Effector CD8-positive, alpha-beta T cell (primary cell): Measurements from ENCODE around the gene HMG20A.
"Not testable (repeated sequence)": the region's sequence is repeated elsewhere in the genome, so short reads cannot be mapped to it uniquely, and the experiment has no call there.

Experiments used
- DNase-seq: peaks from one replicate; lab custom pipeline; 2025; lab: John Stamatoyannopoulos, UW

HMG20A gene

GRCh38 chr15:77406846-77407245, 13.8 kb upstream of the HMG20A start:
- DNase-seq, result no peak

DNA sequence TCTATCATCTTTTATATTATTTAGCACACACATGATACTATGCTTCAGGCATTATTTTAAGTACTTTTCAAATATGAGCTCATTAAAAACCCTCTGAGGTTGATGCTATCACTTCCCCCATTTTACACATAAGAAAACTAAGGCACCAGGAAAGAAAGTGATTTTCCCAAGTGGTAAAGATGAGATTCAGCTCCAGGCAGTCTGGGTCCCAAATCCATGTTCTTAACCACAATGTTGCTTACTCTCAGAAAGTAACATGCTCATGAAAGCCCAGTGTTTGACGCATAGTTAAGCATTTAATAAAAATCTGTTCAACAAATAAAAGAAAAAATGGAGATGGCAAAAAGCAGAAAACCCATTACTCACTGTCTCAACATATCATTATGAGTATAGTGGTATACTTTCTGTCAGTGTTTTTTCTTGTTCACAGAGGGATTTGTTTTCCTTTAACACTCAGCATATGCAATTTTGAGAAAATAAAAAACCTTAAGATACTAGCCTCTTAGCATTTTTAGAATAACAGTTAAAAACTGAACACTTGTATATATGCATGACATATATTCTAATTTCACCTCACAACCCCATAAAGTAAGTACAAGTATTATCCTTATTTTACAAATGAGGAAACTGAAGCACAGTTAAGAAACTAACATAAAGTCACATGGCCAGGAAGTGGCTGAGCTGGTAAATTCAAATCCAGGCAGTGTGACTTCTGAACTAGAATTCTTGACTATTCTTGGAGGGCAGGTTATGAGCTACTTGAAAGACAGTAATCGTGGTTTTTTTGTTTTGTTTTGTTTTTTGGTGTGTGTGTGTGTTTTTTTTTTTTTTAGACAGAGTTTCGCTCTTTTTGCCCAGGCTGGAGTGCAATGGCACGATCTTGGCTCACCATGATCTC, 11.2 kb upstream of the HMG20A start:
- DNase-seq, result no peak

DNA sequence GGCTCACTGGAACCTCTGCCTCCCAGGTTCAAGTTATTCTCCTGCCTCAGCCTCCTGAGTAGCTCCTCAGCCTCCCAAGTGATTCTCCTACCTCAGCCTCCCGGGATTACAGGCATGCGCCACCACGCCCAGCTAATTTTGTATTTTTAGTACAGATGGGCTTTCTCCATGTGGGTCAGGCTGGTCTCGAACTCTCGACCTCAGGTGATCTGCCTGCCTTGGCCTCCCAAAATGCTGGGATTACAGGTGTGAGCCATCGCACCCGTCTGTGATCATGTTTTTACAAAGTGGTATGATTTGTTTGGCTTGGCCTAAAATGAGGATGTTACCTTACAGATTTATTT, 10.6 kb upstream of the HMG20A start:
- not testable (repeated sequence) for DNase-seq

DNA sequence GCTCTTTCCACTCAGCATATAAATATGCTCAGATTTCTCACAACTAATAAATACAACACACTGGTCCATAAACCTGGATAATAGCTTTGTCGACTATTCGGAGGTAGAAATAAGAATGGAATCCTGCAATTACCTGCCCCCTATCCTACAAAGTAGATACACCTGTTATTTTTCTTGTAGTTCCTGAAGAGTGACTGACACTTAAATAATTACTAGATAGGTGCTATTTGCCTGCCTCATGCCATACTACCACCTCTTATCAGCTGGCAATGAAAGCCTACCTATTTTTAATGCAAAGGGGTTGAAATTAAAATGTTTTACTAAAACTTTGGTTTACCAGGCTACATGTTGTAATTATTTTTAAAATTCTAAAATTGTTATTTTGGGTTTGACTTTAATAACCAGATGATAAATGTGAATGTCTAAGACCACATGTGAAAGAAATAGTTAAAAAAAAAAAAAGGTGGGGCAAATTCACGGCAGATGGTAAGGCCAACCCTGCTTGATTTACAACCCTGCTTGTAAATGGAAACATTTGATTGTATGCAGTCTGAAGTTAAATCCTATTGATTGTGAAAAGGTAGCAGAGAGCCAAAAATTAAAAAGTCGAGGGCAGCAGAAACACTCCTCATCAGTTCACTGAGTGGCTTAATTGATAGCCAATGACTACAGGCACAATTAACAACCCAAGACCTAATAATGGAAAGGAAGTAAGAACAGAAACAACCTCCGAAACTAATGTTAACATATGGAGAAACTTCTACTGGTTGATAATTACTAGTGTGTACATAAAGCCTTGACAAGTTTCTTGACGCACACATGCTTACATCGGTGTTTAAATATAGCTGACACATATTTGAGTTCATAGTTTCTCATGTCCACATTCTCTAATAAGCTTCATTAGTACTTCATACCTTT, 9.7 kb upstream of the HMG20A start:
- DNase-seq, result no peak

GRCh38 chr15:77411619-77411976, 9.1 kb upstream of the HMG20A start:
- DNase-seq, result no peak

- no peak for DNase-seq
These were observed 7.6 kb upstream of the HMG20A start for GRCh38 chr15:77412972-77413698.

- no peak for DNase-seq
These were observed 6.9 kb upstream of the HMG20A start for GRCh38 chr15:77413699-77414349.

DNA sequence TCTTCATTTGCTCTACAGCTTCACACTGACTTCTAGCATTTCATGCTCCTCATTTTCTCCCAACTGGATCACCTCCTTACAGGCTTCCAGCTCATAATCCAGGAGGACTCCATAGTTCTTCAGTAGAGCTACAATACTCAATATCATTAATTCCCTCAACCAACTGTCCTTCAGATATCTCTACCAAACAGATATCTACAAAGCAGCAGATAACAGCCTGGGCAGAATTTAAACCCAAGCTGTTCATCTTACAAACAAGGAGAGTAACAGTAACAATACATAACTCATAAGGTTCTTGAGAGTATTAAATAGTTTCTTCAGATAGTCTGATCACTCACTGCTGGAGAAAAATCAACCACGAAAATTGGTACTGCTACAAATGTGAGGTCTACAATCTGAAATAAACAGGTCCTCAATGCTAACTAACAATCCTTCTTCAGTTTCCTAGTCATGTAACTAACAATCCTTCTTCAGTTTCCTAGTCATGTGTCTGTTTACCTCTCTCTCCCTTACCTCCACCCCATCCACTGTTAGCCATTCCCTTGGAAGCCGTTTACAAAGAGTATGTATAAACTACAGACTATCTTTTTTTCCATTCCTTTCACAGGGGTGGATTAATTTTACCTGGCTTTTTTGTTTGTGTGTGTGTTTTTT, 5.8 kb upstream of the HMG20A start:
- no peak for DNase-seq

GRCh38 chr15:77415450-77416147, 5.1 kb upstream of the HMG20A start:
- DNase-seq, result no peak

DNA sequence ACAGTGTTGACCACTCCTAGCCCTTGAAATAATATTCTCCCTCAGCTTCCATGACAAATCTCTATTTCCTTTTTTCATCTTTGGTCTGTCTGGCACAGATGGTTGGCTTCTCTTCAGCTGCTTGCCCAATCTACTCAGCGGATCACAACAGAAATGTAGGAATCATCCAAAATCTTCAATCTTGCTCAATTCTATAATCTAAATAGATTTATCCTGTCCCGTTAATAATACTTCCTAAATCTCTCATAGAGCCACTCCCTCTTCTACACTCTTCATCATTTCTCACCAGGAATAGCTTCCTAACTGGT, 4.6 kb upstream of the HMG20A start:
- DNase-seq, result no peak

GRCh38 chr15:77416954-77417353, 3.7 kb upstream of the HMG20A start:
- DNase-seq, result no peak

DNA sequence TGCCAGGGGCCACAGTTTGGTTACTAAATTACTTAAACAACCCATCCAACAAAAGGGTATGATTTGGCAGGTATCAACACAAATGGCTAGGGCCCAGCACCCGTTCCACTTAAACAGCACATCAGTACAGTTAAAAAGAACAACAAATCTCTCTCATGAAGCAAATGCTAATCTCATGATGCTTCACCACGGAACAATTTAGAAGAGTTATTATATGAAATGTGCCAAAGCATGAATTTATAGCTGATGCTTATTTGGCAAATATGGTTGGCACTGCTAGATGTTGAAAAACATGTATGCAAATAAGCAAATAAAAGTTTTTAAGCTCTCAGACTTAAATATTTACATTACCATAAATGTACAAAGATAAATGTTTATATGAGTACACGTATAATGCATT, 3.1 kb upstream of the HMG20A start:
- DNase-seq, result no peak

GRCh38 chr15:77418391-77418965, 2.2 kb upstream of the HMG20A start:
- DNase-seq, result no peak

DNA sequence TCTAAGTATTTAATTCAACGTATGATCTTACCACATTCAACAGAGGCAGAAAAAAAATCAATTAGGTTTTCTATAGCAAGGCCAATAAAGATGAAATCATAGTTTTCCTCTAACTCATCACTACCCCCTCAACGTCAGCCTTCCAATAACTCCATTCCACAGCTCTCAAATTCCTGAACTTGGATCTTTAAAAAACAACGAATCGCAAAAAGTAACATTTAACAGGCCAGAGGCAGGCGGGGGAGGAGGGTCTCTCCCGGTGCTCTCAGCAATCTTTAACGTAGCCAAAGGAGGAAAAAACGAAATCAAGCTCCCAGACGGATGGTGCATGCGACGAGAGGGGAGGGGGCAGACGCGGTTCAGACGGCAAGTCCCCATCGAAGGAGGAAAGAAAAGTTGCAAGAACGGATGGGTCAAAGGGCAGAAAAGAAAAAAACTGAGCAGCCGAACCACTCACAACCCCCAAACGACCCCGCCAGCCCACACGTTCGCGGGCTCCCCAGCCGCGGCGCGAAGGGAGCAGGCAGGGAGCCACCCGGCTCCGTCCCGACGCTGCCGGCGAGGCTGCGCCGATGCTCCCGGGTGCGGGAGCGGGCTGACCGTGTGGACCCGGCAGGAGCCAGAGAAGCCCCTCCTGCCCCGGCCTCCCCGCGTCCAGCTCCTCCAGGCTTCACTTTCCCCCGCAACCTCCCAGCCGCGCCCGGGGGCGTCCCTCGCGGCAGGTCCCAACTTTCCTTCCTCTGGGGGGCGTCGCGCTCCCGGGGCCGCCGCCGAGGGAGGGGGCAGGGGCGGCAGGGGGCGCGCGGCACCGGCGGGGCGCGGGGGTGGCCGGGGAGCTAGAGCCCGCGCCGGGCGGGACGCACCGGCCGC, 1.5 kb upstream of the HMG20A start:
- peak; percentile 46 for DNase-seq

GRCh38 chr15:77419836-77420609, 665 bp upstream of the HMG20A start, which contains the start of gene PEAK1:
Gene PEAK1, minus strand, starts transcription at chr15:77420104. Its CDS starts 238,178 bp downstream, at chr15:77181926.
- DNase-seq, result peak; percentile 99

GRCh38 chr15:77421370-77421700, 647 bp downstream of the HMG20A start:
- no peak for DNase-seq

DNA sequence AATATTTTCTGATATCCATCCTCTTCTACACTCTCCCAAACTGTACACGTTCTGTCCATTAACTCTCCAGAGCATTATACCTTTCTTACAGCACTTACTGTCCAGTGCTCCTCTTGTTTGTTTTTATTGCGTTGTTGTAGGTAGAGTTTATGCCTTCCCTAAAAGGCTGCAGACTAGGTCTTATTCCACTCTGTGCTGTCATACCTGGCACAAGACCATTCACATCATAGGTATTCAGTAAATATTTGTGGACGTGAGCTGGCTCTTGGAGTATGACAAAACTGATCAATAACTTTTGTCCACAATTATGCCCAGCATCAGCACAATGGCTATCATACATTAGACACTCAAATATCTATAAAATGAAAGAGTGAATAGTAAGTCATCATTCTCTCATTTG, 4.4 kb downstream of the HMG20A start:
- DNase-seq, result no peak

- no peak for DNase-seq
These were observed 5.7 kb downstream of the HMG20A start for GRCh38 chr15:77426377-77426776.

DNA sequence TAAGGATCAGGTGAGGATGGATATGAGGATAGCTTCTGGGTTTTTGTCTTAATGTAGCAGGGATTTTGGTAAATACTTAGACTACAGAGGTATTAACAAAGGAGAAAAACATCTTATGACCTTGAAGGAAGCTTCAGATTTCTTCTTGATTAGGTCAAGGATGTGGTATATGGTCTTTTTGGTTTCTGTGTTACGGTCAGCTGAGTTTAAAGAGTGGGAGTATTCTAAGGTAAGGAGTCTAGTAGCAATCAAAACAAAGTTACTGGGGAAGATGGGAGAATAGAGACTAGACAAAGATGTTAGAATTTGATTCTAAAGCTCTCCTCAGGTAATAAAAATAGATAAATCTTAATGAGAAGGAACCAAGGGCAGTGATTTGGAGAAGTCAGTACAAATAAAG, 6.2 kb downstream of the HMG20A start:
- no peak for DNase-seq
